BE2C (cell line): ENCODE data around the gene CPXM1.

Experiments
- DNase-seq: peaks from one replicate; pipeline ENCODE4 v3.0.0-alpha.2; 2020
- H3K27me3 ChIP-seq: fragments of 250-450 bp; sonication (Bioruptor Pico); 2 replicates; pipeline ENCODE4 v1.5.1; 2020; ENCODE audit warnings: mild to moderate bottlenecking
- H3K36me3 ChIP-seq: fragments of 250-450 bp; sonication (Bioruptor Pico); 2 replicates; pipeline ENCODE4 v1.5.1; 2020; ENCODE audit warnings: mild to moderate bottlenecking
- H3K4me1 ChIP-seq: fragments of 250-450 bp; sonication (Bioruptor Pico); 2 replicates; pipeline ENCODE4 v1.5.1; 2020
- H3K4me3 ChIP-seq: 2 replicates; pipeline ENCODE4 v1.5.1; 2011; ENCODE audit warnings: low read depth, low read length
- H3K9me3 ChIP-seq: fragments of 250-450 bp; sonication (Bioruptor Pico); 2 replicates; pipeline ENCODE4 v1.5.1; 2020
- CTCF ChIP-seq: IDR thresholded peaks from 2 replicates; pipeline ENCODE4 v1.5.1; 2012; ENCODE audit warnings: mild to moderate bottlenecking, low read depth, low read length

Gene CPXM1

GRCh38 chr20:2767768-2768631, 32.4 kb downstream of the CPXM1 start:
- H3K4me3 ChIP-seq = no peak overlapping the region
- no peaks in the 10 kb centered on the region for H3K4me1 ChIP-seq
- H3K27me3 ChIP-seq = no peaks in the 10 kb centered on the region
- H3K36me3 ChIP-seq = no peaks in the 10 kb centered on the region
- no peak for TF ChIP-seq CTCF
- no peak for DNase-seq
- no peaks in the 10 kb centered on the region for H3K9me3 ChIP-seq

- no peak for DNase-seq
Measured at GRCh38 chr20:2763186-2763585, 37.2 kb downstream of the CPXM1 start.

GRCh38 chr20:2762578-2763131, 37.8 kb downstream of the CPXM1 start:
- Histone ChIP-seq H3K36me3 (no peaks in the 10 kb centered on the region), H3K9me3 (no peaks in the 10 kb centered on the region), H3K27me3 (no peaks in the 10 kb centered on the region), H3K4me1 (no peaks in the 10 kb centered on the region), H3K4me3 (no peak overlapping the region)
- no peak for DNase-seq
- TF ChIP-seq CTCF = no peak

More at GRCh38 chr20:2763186-2763585, 37.2 kb downstream of the CPXM1 start:
- Histone ChIP-seq H3K9me3 (no peaks in the 10 kb centered on the region), H3K4me3 (no peak overlapping the region), H3K4me1 (no peaks in the 10 kb centered on the region), H3K27me3 (no peaks in the 10 kb centered on the region), H3K36me3 (no peaks in the 10 kb centered on the region)
- no peak for TF ChIP-seq CTCF

- no peak for DNase-seq
- no peaks in the 10 kb centered on the region for H3K36me3 ChIP-seq
Measured at GRCh38 chr20:2761885-2762284, 38.5 kb downstream of the CPXM1 start.

GRCh38 chr20:2760952-2761305, 39.5 kb downstream of the CPXM1 start:
- no peak for DNase-seq
- Histone ChIP-seq H3K4me3 (no peak overlapping the region), H3K27me3 (no peaks in the 10 kb centered on the region), H3K36me3 (no peaks in the 10 kb centered on the region), H3K9me3 (no peaks in the 10 kb centered on the region), H3K4me1 (no peaks in the 10 kb centered on the region)
- TF ChIP-seq CTCF = no peak

More at GRCh38 chr20:2761885-2762284, 38.5 kb downstream of the CPXM1 start:
- TF ChIP-seq CTCF = no peak
- Histone ChIP-seq H3K9me3 (no peaks in the 10 kb centered on the region), H3K4me3 (no peak overlapping the region), H3K4me1 (no peaks in the 10 kb centered on the region), H3K27me3 (no peaks in the 10 kb centered on the region)
